H9 (cell line): ENCODE measurements around the gene MAPK8IP2. TPM values are rescaled to one million over a fixed set of nuclear protein-coding genes. Genes with fewer than 3 reads are reported as not detected.

Experiments used
- DNase-seq: peaks from one replicate; pipeline ENCODE4 v3.0.0-alpha.2; 2017
- H2AFZ ChIP-seq: one replicate; pipeline ENCODE4 v1.6.1; 2013; ENCODE audit warnings: mild to moderate bottlenecking, low read length, control low read depth, moderate library complexity
- H2AK5ac ChIP-seq: 2 replicates; pipeline ENCODE4 v1.6.1; 2013; ENCODE audit warnings: low read length, control low read depth, mixed read lengths; ENCODE audit not compliant: insufficient read length
- H2BK120ac ChIP-seq: one replicate; pipeline ENCODE4 v1.6.1; 2013; ENCODE audit warnings: low read depth, mild to moderate bottlenecking, low read length, control low read depth, inconsistent platforms; ENCODE audit not compliant: poor library complexity, severe bottlenecking
- H2BK12ac ChIP-seq: 2 replicates; pipeline ENCODE4 v1.6.1; 2013; ENCODE audit warnings: low read length, control low read depth, mixed read lengths, low read depth; ENCODE audit not compliant: insufficient read length
- H2BK15ac ChIP-seq: 2 replicates; pipeline ENCODE4 v1.6.1; 2013; ENCODE audit warnings: low read depth, low read length, control low read depth
- H2BK20ac ChIP-seq: one replicate; pipeline ENCODE4 v1.6.1; 2013; ENCODE audit warnings: low read depth, mild to moderate bottlenecking, low read length, control low read depth, inconsistent platforms; ENCODE audit not compliant: poor library complexity, severe bottlenecking
- H2BK5ac ChIP-seq: 2 replicates; pipeline ENCODE4 v1.6.1; 2013; ENCODE audit warnings: low read length, control low read depth, mixed read lengths; ENCODE audit not compliant: insufficient read length
- H3K14ac ChIP-seq: 2 replicates; pipeline ENCODE4 v1.6.1; 2013; ENCODE audit warnings: low read length, control low read depth; ENCODE audit not compliant: insufficient read depth
- H3K18ac ChIP-seq: 2 replicates; pipeline ENCODE4 v1.6.1; 2013; ENCODE audit warnings: low read depth, mild to moderate bottlenecking, mixed read lengths, low read length, control low read depth; ENCODE audit not compliant: insufficient read length
- H3K23ac ChIP-seq: 2 replicates; pipeline ENCODE4 v1.6.1; 2013; ENCODE audit warnings: low read length, control low read depth, mixed read lengths, low read depth; ENCODE audit not compliant: insufficient read length
- H3K23me2 ChIP-seq: 2 replicates; pipeline ENCODE4 v1.6.1; 2013; ENCODE audit warnings: low read depth, mild to moderate bottlenecking, mixed read lengths, low read length, control low read depth; ENCODE audit not compliant: insufficient read length, poor library complexity, severe bottlenecking
- H3K27ac ChIP-seq: 2 replicates; pipeline ENCODE4 v1.5.1; 2013; ENCODE audit warnings: low read length, control low read depth, mixed read lengths, low read depth; ENCODE audit not compliant: insufficient read length
- H3K27me3 ChIP-seq: 2 replicates; pipeline ENCODE4 v1.6.1; 2013; ENCODE audit warnings: low read length, control low read depth, inconsistent platforms; ENCODE audit not compliant: insufficient read depth
- H3K4ac ChIP-seq: 2 replicates; pipeline ENCODE4 v1.6.1; 2013; ENCODE audit warnings: low read depth, mild to moderate bottlenecking, control low read depth, inconsistent platforms, low read length, moderate library complexity
- H3K4me1 ChIP-seq: 2 replicates; pipeline ENCODE4 v1.6.1; 2013; ENCODE audit warnings: low read length, control low read depth, inconsistent platforms; ENCODE audit not compliant: insufficient read depth
- H3K4me2 ChIP-seq: 2 replicates; pipeline ENCODE4 v1.6.1; 2013; ENCODE audit warnings: low read length, control low read depth, mixed read lengths; ENCODE audit not compliant: insufficient read length, insufficient read depth
- H3K56ac ChIP-seq: 2 replicates; pipeline ENCODE4 v1.6.1; 2013; ENCODE audit warnings: low read depth, mild to moderate bottlenecking, mixed read lengths, low read length, control low read depth; ENCODE audit not compliant: insufficient read length
- H3K79me1 ChIP-seq: 2 replicates; pipeline ENCODE4 v1.6.1; 2013; ENCODE audit warnings: low read depth, mild to moderate bottlenecking, moderate library complexity, low read length, control low read depth, inconsistent platforms; ENCODE audit not compliant: insufficient read depth, poor library complexity, severe bottlenecking
- H3K79me2 ChIP-seq: 2 replicates; pipeline ENCODE4 v1.6.1; 2013; ENCODE audit warnings: low read length, control low read depth, inconsistent platforms; ENCODE audit not compliant: insufficient read depth
- H3K9ac ChIP-seq: 2 replicates; pipeline ENCODE4 v1.6.1; 2013; ENCODE audit warnings: low read length, control low read depth, mixed read lengths; ENCODE audit not compliant: insufficient read length; ENCODE audit errors: extremely low read depth
- H3K9me3 ChIP-seq: one replicate; pipeline ENCODE4 v1.6.1; 2013; ENCODE audit warnings: low read depth, low read length, inconsistent platforms; ENCODE audit not compliant: control insufficient read depth
- H3T11ph ChIP-seq: one replicate; pipeline ENCODE4 v1.6.1; 2013; ENCODE audit warnings: mild to moderate bottlenecking, low read length, control low read depth, inconsistent platforms
- H4K20me1 ChIP-seq: one replicate; pipeline ENCODE4 v1.6.1; 2013; ENCODE audit not compliant: control insufficient read depth, insufficient read length, insufficient read depth
- H4K5ac ChIP-seq: 2 replicates; pipeline ENCODE4 v1.6.1; 2013; ENCODE audit warnings: low read depth, mild to moderate bottlenecking, mixed read lengths, low read length, control low read depth; ENCODE audit not compliant: insufficient read length
- H4K8ac ChIP-seq: replicated peaks from 2 replicates; pipeline ENCODE4 v1.6.1; 2013; ENCODE audit warnings: low read length, control low read depth, mixed read lengths, low read depth; ENCODE audit not compliant: insufficient read length
- H4K91ac ChIP-seq: 2 replicates; pipeline ENCODE4 v1.6.1; 2013; ENCODE audit warnings: low read depth, mild to moderate bottlenecking, moderate library complexity, mixed read lengths, low read length, control low read depth; ENCODE audit not compliant: insufficient read length
- H3K27ac Mint-ChIP-seq, 3 experiments: 2 replicates in 2 of 3; 3 replicates in 1 of 3; pipeline ENCODE4 v1.8.0; 2020 to 2021; ENCODE audit warnings: mixed read lengths in 3 of 3, mild to moderate bottlenecking in 1 of 3, moderate library complexity in 1 of 3
- H3K27me3 Mint-ChIP-seq: 2 replicates; pipeline ENCODE4 v1.8.0; 2021; ENCODE audit warnings: low read depth, mild to moderate bottlenecking, moderate library complexity, mixed read lengths
- H3K36me3 Mint-ChIP-seq, 3 experiments: 2 replicates in 2 of 3; 3 replicates in 1 of 3; pipeline ENCODE4 v1.8.0; 2020 to 2021; ENCODE audit warnings: low read depth in 3 of 3, mixed read lengths in 3 of 3; ENCODE audit not compliant: insufficient read depth in 1 of 3
- H3K4me1 Mint-ChIP-seq, 2 experiments: 2 replicates each; pipeline ENCODE4 v1.8.0; 2020; ENCODE audit warnings: mixed read lengths in 2 of 2
- H3K4me3 Mint-ChIP-seq, 2 experiments: 2 replicates in 1 of 2; 3 replicates in 1 of 2; pipeline ENCODE4 v1.8.0; 2020 to 2021; ENCODE audit warnings: mild to moderate bottlenecking in 2 of 2, mixed read lengths in 2 of 2, moderate library complexity in 1 of 2
- H3K9me3 Mint-ChIP-seq, 2 experiments: 2 replicates in 1 of 2; 3 replicates in 1 of 2; pipeline ENCODE4 v1.8.0; 2020; ENCODE audit warnings: mild to moderate bottlenecking in 2 of 2, mixed read lengths in 2 of 2, moderate library complexity in 1 of 2
- WGBS: extraction: QIAGEN DNeasy Blood & Tissue Kit; methylation state at CpG from one replicate; pipeline ENCODE4 v1.1.7; 2013; ENCODE audit warnings: missing lambda C conversion rate, low lambda C conversion rate, mixed read lengths; ENCODE audit not compliant: insufficient read length; ENCODE audit errors: extremely low coverage; 5-methylcytosine and 5-hydroxymethylcytosine counted together
- total RNA-seq: library from RNA; stranded (reverse); gene quantifications from 2 replicates; pipeline ENCODE4 v1.2.1, GENCODE V29; 2021
- TF ChIP-seq, protein P1 (sequence below): fragments of 200-600 bp; sonication (generic); conservative IDR thresholded peaks from 3 replicates; pipeline ENCODE4 v1.8.0; 2021; ENCODE audit warnings: antibody characterized with exemption, mild to moderate bottlenecking

The MAPK8IP2 gene
- total RNA-seq, 1 experiment from 2014 or later = 5.7 TPM

DNA sequence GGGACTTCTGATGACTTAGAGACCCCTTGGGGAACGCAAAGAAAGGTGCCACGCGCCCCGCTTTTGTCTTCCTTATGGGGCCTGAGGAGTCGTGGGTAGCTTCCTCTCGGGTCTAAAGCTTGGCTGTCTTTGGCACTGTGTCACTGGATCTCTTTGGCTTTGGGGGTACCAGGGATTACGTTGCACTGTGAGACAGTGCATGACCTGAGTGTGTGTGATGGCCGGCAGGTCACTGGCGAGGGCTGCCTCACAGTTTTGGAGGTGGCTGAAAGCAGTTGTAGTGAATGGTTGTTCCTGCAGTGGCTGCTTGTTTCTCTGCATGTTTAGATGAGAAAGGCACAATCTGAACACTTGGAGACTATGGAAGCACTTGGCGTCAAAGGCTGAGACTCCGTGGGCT lies 33.2 kb downstream of the MAPK8IP2 start:
- H2BK20ac ChIP-seq = no peak overlapping the region
- H3K4me3 Mint-ChIP-seq = no peak overlapping the region
- H3T11ph ChIP-seq = no peak overlapping the region
- no peak overlapping the region for H3K9ac ChIP-seq
- TF ChIP-seq, protein P1, sequence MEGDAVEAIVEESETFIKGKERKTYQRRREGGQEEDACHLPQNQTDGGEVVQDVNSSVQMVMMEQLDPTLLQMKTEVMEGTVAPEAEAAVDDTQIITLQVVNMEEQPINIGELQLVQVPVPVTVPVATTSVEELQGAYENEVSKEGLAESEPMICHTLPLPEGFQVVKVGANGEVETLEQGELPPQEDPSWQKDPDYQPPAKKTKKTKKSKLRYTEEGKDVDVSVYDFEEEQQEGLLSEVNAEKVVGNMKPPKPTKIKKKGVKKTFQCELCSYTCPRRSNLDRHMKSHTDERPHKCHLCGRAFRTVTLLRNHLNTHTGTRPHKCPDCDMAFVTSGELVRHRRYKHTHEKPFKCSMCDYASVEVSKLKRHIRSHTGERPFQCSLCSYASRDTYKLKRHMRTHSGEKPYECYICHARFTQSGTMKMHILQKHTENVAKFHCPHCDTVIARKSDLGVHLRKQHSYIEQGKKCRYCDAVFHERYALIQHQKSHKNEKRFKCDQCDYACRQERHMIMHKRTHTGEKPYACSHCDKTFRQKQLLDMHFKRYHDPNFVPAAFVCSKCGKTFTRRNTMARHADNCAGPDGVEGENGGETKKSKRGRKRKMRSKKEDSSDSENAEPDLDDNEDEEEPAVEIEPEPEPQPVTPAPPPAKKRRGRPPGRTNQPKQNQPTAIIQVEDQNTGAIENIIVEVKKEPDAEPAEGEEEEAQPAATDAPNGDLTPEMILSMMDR = no peak
- H3K9me3 Mint-ChIP-seq = no peaks in the 10 kb centered on the region
- no peak overlapping the region for H3K56ac ChIP-seq
- no peak overlapping the region for H3K4ac ChIP-seq
- H3K18ac ChIP-seq = no peak overlapping the region
- no peaks in the 10 kb centered on the region for H3K9me3 ChIP-seq
- H3K27ac Mint-ChIP-seq = no peak overlapping the region
- H2BK120ac ChIP-seq = no peak overlapping the region
- no peak overlapping the region; the same call in 1 of the 2 replicates for H3K14ac ChIP-seq
- H2AFZ ChIP-seq = no peak overlapping the region
- peaks cover 6 to 7% of the 10 kb centered on the region in 2 experiments for H3K4me1 Mint-ChIP-seq
- H4K20me1 ChIP-seq = peaks cover under 1% of the 10 kb centered on the region
- no peak overlapping the region for H4K5ac ChIP-seq
- H3K27me3 Mint-ChIP-seq = peaks cover 32% of the 10 kb centered on the region
- H2BK12ac ChIP-seq = no peak overlapping the region
- no peak for DNase-seq
- H3K36me3 Mint-ChIP-seq = no peaks in the 10 kb centered on the region; a peak in 1 of 7 replicates
- no peak overlapping the region for H4K91ac ChIP-seq
- H3K79me2 ChIP-seq = no peaks in the 10 kb centered on the region
- no peak overlapping the region for H4K8ac ChIP-seq
- no CpG with 5 or more reads among the region's 11 CpGs for WGBS
- H3K23ac ChIP-seq = no peak overlapping the region
- no peak overlapping the region for H3K4me2 ChIP-seq
- no peak overlapping the region for H2BK5ac ChIP-seq
- H3K79me1 ChIP-seq = no peaks in the 10 kb centered on the region
- peaks cover under 1% of the 10 kb centered on the region; the same call in 1 of the 2 replicates for H3K27me3 ChIP-seq
- no peak overlapping the region for H2AK5ac ChIP-seq
- H3K27ac ChIP-seq = no peak overlapping the region
- peaks cover under 1% of the 10 kb centered on the region; the same call in 1 of the 2 replicates for H3K4me1 ChIP-seq
- no peak overlapping the region; the same call in 1 of the 2 replicates for H2BK15ac ChIP-seq
- no peaks in the 10 kb centered on the region for H3K23me2 ChIP-seq
